ENCODE data around the gene CD38. TPM values are rescaled to one million over a fixed set of nuclear protein-coding genes. Genes with fewer than 3 reads are reported as not detected.

Gene CD38
- total RNA-seq, 1 donor from 2014 or later: 0.34 TPM

- Mint-ChIP-seq H3K27me3 (peaks cover 2% of the 10 kb centered on the region), H3K27ac (no peak overlapping the region), H3K4me3 (no peak overlapping the region), H3K36me3 (peaks cover 4% of the 10 kb centered on the region), H3K4me1 (ENCODE audit: unreplicated experiment) (peaks cover 15% of the 10 kb centered on the region), H3K9me3 (peaks cover 4% of the 10 kb centered on the region)
- TF ChIP-seq, protein P1, sequence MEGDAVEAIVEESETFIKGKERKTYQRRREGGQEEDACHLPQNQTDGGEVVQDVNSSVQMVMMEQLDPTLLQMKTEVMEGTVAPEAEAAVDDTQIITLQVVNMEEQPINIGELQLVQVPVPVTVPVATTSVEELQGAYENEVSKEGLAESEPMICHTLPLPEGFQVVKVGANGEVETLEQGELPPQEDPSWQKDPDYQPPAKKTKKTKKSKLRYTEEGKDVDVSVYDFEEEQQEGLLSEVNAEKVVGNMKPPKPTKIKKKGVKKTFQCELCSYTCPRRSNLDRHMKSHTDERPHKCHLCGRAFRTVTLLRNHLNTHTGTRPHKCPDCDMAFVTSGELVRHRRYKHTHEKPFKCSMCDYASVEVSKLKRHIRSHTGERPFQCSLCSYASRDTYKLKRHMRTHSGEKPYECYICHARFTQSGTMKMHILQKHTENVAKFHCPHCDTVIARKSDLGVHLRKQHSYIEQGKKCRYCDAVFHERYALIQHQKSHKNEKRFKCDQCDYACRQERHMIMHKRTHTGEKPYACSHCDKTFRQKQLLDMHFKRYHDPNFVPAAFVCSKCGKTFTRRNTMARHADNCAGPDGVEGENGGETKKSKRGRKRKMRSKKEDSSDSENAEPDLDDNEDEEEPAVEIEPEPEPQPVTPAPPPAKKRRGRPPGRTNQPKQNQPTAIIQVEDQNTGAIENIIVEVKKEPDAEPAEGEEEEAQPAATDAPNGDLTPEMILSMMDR (conservative IDR thresholded peaks at IDR 0.05): no peak
- DNase-seq (ENCODE audit: extremely low spot score, unreplicated experiment): no peak
Observed at GRCh38 chr4:15890246-15890829, 112.2 kb downstream of the CD38 start.

DNA sequence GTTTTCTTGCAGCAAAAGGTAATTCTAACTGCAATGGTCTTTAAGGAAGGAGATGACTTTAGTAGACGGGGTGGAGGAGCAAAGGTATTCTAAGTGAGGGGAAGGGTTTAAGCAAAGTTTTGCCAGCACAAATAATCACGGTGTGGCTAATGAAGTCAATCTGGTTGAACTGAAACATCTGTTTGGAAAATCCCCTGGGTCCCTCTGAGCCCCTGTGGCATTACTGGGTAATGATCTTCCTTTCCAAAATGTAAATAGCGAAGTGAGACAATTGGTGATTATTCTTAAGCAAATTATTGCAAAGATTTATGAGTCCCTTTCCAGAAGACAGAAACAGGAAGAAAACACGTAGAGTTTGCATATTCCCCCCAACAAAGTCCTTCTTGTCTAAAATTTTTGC, 113.2 kb downstream of the CD38 start:
- H3K27me3 Mint-ChIP-seq: peaks cover 5% of the 10 kb centered on the region
- peaks cover 4% of the 10 kb centered on the region for H3K36me3 Mint-ChIP-seq
- no peak overlapping the region for H3K27ac Mint-ChIP-seq
- TF ChIP-seq, protein P1 (conservative IDR thresholded peaks at IDR 0.05): no peak
- H3K9me3 Mint-ChIP-seq: peaks cover 4% of the 10 kb centered on the region
- no peak overlapping the region for H3K4me3 Mint-ChIP-seq
- DNase-seq (ENCODE audit: extremely low spot score, unreplicated experiment): no peak
- H3K4me1 Mint-ChIP-seq (ENCODE audit: unreplicated experiment): peaks cover 15% of the 10 kb centered on the region

- H3K27ac Mint-ChIP-seq: peak overlapping the region; percentile 96
- peak overlapping the region; percentile 51 for H3K4me3 Mint-ChIP-seq
- TF ChIP-seq, protein P1 (conservative IDR thresholded peaks at IDR 0.05): no peak
Observed at GRCh38 chr4:15893962-15894361, 115.8 kb downstream of the CD38 start.

GRCh38 chr4:15894393-15894792, 116.3 kb downstream of the CD38 start:
- Mint-ChIP-seq H3K27me3 (peaks cover 5% of the 10 kb centered on the region), H3K27ac (peak overlapping the region; percentile 96), H3K9me3 (peaks cover 8% of the 10 kb centered on the region), H3K4me3 (no peak overlapping the region), H3K36me3 (peaks cover 4% of the 10 kb centered on the region), H3K4me1 (ENCODE audit: unreplicated experiment) (peaks cover 24% of the 10 kb centered on the region)
- TF ChIP-seq, protein P1 (conservative IDR thresholded peaks at IDR 0.05): no peak
- no peak for DNase-seq (ENCODE audit: extremely low spot score, unreplicated experiment)

More at GRCh38 chr4:15893962-15894361, 115.8 kb downstream of the CD38 start:
- peaks cover 8% of the 10 kb centered on the region for H3K9me3 Mint-ChIP-seq
- DNase-seq (ENCODE audit: extremely low spot score, unreplicated experiment): no peak
- H3K27me3 Mint-ChIP-seq: peaks cover 5% of the 10 kb centered on the region
- peaks cover 4% of the 10 kb centered on the region for H3K36me3 Mint-ChIP-seq
- H3K4me1 Mint-ChIP-seq (ENCODE audit: unreplicated experiment): peaks cover 23% of the 10 kb centered on the region

GRCh38 chr4:15894921-15895916, 117.1 kb downstream of the CD38 start:
- TF ChIP-seq, protein P1 (conservative IDR thresholded peaks at IDR 0.05): no peak
- H3K27me3 Mint-ChIP-seq: peaks cover 9% of the 10 kb centered on the region
- H3K36me3 Mint-ChIP-seq: peaks cover 4% of the 10 kb centered on the region
- no peak overlapping the region for H3K4me3 Mint-ChIP-seq
- H3K4me1 Mint-ChIP-seq (ENCODE audit: unreplicated experiment): peaks cover 24% of the 10 kb centered on the region
- no peak for DNase-seq (ENCODE audit: extremely low spot score, unreplicated experiment)
- peak overlapping the region; percentile 37 for H3K27ac Mint-ChIP-seq
- peaks cover 8% of the 10 kb centered on the region for H3K9me3 Mint-ChIP-seq

Data from type B pancreatic cell (in vitro differentiated cells).